Activated naive CD4-positive, alpha-beta T cell treated with anti-CD3 and anti-CD28 coated beads, Interleukin-2, amount 10 ng/mL, durations not matched to agents 7 days and 5 days (primary cell): ENCODE data around the gene RTL1.

Source experiments
- CTCF ChIA-PET: fragments of 350-600 bp; sonication (Branson Sonifier 250); formaldehyde crosslinking; loops from one replicate; lab custom pipeline; 2021; ENCODE audit warnings: antibody characterized with exemption; lab: Charles Lee
- DNase-seq: peaks from one replicate; pipeline ENCODE4 v3.0.0-alpha.2; 2020
- H3K27ac Mint-ChIP-seq: one replicate; pipeline ENCODE4 v1.8.0; 2021; ENCODE audit warnings: mild to moderate bottlenecking, moderate library complexity, mixed read lengths
- H3K27me3 Mint-ChIP-seq: one replicate; pipeline ENCODE4 v1.8.0; 2021; ENCODE audit warnings: mild to moderate bottlenecking, mixed read lengths
- H3K36me3 Mint-ChIP-seq: one replicate; pipeline ENCODE4 v1.8.0; 2021; ENCODE audit warnings: mixed read lengths
- H3K4me1 Mint-ChIP-seq: one replicate; pipeline ENCODE4 v1.8.0; 2021; ENCODE audit warnings: mixed read lengths
- H3K4me3 Mint-ChIP-seq: one replicate; pipeline ENCODE4 v1.8.0; 2021; ENCODE audit warnings: mild to moderate bottlenecking, moderate library complexity, mixed read lengths
- H3K9me3 Mint-ChIP-seq: one replicate; pipeline ENCODE4 v1.8.0; 2021; ENCODE audit warnings: mixed read lengths

RTL1 gene

DNA sequence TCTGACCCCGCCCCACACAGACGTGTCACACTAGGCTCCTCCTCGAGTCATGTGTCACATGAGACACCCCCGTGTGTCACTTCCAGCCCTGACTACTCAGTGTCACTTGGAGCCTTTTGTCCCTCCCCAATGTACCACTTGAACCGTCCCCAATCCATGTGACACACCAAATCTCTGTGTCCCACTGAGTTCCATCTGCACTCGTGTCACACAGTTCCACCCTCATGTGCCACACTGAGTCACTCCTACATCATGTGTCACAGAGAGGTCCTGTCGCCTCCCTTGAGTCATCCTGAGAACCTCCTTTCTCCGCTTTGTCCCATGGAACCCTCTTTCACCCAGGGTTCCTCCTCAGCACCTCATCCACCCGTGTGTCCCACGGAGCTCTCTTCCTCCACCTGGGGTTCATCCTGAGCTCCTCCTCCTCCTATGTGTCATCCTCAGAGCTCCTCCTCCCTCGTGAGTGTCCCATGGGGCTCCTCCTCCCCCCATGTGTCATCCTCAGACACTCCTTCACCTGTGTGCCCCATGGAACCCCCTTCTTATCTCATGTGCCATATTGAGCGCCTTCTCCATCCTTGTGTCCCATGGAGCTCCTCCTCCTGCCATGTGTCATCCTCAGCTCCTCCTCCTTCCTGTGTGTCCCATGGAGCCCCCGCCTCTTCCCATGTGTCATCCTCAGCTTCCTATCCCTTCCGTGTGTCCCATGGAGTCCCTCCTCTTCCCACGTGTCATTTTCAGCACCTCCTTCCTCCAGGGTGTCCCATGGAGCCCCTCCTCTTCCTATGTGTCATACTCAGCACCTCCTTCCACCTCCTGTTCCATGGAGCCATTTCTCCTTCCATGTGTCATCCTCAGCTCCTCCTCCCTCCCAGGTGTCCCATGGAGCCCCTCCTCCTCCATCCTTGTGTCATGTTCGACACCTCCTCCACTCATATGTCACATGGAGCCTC is 32.0 kb downstream of the RTL1 start:
- Mint-ChIP-seq H3K9me3 (peaks cover 6% of the 10 kb centered on the region), H3K4me1 (no peaks in the 10 kb centered on the region), H3K27ac (no peak overlapping the region), H3K27me3 (peaks cover 3% of the 10 kb centered on the region), H3K4me3 (no peak overlapping the region), H3K36me3 (no peaks in the 10 kb centered on the region)
- DNase-seq, result no peak
- CTCF ChIA-PET, result interaction anchor here (1.4 kb wide), 1 partner anchor 28 kb away, joined by 3 read pairs; no protein-coding TSS in a partner anchor

DNA sequence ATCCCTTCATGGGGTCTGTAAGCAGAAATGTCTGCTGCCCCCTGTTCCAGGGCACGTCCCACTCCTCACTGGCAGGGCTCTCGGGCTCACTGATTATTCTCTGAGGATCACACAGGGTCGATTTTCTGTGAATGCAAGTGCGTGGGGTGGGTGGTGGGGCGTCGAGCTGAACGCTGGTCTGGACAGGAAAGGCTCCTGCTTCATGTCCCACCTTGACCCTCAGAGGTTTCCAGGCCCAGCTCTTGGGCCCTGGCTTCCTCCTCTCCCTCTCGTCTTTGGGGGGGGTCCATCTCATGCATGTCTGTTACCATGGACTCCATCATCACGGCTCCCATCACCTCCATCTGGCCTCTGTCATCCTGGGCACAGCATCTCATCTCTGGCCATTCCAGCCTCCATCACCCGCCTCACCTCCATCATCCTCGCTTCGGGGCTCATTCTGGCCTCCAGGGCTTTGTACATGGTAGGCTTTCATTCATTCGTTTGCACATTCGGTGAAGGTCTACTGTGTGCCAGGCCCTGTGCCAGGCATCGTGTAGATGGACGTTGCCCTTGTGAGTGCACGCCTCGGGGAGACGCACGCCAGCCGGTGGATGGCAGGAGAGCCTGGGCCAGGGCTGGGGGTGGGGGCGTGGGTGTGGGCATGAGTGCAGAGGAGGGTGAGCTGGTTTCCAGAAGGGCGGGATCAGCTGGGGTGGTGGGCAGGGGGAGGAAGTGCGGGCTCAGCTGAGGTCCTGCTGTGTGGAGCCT is 34.7 kb downstream of the RTL1 start:
- Mint-ChIP-seq H3K36me3 (no peaks in the 10 kb centered on the region), H3K4me1 (no peaks in the 10 kb centered on the region), H3K27ac (no peak overlapping the region), H3K9me3 (peaks cover 6% of the 10 kb centered on the region), H3K4me3 (no peak overlapping the region), H3K27me3 (peaks cover 3% of the 10 kb centered on the region)
- DNase-seq, result no peak
- CTCF ChIA-PET, result no interaction called here

DNA sequence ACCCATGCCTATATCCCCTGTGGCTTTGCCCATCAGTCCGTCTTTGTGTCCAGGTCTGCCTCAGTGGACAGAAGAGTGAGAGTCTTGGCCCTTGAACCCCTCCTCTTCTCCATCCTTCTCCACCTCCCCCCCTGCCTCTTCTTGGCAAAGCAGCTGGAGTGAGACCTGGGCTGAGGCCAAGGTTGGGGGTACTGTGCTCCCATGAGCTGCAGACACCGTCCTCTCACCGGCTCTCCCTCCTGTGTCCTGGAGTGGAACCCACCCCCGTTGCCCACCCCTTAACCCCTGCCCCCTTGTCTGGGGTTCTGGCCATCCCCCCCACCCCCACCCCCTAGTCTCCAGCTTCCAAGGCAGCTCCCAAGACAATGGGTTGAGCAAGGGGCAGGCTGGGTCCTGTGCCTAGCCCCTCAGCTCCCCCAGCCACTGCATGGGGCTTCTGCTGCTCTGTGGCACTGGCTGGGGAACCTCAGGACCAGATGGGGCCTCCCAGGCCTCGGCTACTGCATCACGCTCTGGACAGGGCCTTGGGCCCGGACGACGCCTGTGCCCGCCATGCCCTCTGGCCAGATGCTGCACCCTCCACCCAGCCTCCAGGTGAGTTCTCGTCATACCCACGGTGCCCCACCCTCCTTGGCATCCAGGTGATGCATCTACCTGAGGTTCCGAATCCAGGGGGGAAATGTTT is 35.7 kb downstream of the RTL1 start:
- no peak overlapping the region for H3K4me3 Mint-ChIP-seq

DNA sequence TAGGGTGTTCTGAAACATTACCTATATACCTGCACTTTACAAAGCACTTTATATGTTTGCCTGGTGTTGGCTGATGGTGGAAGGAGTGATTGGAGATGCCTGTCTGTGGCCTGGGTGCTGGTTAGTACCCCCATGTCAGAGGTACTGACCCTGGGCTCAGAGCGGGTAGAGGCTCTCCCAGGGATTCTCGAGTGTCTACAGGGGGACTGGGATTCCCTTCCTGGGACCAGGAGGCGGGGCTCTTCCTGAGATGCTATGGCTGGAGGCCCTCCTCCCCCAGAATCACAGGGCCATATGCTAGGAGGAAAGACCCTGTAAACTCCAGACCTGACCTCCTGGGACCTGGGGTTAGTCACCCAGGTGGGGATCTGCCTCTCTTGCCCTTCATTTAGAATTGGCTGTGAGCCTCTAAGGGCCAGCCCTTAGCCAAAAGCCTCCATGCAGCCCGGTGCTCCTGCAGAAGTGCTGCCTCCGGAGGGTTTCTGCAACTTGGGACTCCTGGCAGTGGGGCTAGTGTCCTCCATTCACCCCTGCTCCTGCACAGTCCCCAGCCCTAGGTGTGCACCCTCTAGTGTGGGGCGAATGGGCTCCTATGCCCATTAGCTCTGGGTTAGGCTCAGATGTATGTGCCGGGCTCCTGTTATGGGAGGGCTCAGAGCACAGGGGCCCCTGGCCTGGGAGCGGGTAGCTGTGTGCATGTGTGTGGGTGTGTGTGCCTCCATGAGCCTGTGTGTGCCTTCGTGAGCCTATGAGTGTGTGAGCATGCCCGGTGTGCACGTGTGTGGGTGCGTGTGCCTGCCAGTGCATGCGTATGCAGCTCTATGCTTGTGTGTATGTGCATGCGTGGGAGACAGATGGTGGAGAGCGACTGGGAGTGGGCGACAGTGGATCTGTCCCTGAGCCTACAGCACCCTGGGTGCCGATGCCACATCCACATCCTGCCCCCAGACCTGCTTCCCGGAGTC is 36.6 kb downstream of the RTL1 start:
- CTCF ChIA-PET, result no interaction called here
- Mint-ChIP-seq H3K4me1 (no peaks in the 10 kb centered on the region), H3K36me3 (no peaks in the 10 kb centered on the region), H3K27me3 (peaks cover 4% of the 10 kb centered on the region), H3K4me3 (no peak overlapping the region), H3K9me3 (peaks cover 3% of the 10 kb centered on the region), H3K27ac (no peak overlapping the region)
- DNase-seq, result no peak

More for the DNA sequence above, 35.7 kb downstream of the RTL1 start:
- Mint-ChIP-seq H3K27ac (no peak overlapping the region), H3K36me3 (no peaks in the 10 kb centered on the region), H3K4me1 (no peaks in the 10 kb centered on the region), H3K9me3 (peaks cover under 1% of the 10 kb centered on the region), H3K27me3 (peaks cover 3% of the 10 kb centered on the region)
- DNase-seq, result no peak
- CTCF ChIA-PET, result no interaction called here

- no peaks in the 10 kb centered on the region for H3K4me1 Mint-ChIP-seq
- peaks cover 10% of the 10 kb centered on the region for H3K27me3 Mint-ChIP-seq
- H3K9me3 Mint-ChIP-seq, result peaks cover 3% of the 10 kb centered on the region
- H3K4me3 Mint-ChIP-seq, result no peak overlapping the region
- no peak overlapping the region for H3K27ac Mint-ChIP-seq
- no peaks in the 10 kb centered on the region for H3K36me3 Mint-ChIP-seq
- CTCF ChIA-PET, result no interaction called here
- DNase-seq, result no peak
Observed at GRCh38 chr14:100865682-100866591, 37.6 kb downstream of the RTL1 start.

DNA sequence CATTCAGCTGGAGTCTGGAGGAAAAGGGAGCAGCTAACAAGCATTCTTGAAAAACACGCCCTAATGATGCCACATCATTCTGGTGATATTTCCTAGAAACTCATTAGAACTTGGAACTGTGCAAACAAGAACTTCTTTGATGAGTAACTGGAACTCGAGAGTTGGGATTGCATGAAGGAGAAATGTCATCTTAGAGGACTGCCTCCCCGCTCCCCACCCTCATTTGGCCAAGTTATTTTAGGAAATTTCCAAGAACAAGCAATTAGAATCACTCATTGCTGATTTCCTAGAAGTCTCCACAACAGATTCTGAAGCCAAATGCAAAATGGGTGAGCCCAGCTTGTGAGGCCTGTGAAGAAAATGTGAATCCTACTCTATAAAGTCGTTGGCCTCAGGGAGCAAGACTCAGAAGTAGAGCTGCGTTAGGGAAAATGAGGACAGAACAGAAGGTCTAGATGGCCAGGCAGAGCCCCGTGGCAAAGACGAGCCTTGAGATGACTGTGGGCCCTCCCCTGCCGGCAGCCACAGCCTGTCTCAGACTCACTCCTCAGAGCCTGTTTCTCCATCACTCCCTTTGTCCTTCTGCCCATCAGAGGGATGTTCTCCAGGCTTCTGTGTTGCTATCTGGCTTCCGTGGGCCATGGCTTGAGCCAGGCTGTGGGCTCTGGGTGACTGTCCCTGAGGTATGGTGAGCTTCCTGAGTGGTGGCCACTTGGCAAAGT is 38.4 kb downstream of the RTL1 start:
- no peaks in the 10 kb centered on the region for H3K4me1 Mint-ChIP-seq
- H3K27ac Mint-ChIP-seq, result no peak overlapping the region
- CTCF ChIA-PET, result no interaction called here

DNA sequence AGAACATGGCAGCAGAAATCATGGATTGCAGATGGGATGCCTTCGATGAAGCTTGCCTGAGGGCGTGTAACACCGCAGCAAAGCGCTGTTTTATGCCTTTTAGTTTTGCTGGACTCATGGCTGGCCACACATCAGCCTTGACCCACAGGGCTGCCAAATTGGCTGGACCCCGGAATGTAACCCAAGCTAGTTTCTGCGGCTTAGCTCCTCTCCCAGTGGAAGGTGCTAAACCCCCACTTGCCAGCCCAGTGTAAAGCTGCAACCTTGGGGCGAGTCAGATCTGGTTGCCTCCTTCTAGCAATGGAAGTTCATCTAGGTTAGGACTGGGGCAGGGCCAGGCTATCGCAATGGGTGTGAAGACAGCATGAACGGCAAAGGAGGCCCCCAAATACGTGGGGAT is 39.3 kb downstream of the RTL1 start:
- Mint-ChIP-seq H3K4me1 (no peaks in the 10 kb centered on the region), H3K9me3 (peaks cover 3% of the 10 kb centered on the region), H3K27me3 (peaks cover 10% of the 10 kb centered on the region), H3K36me3 (no peaks in the 10 kb centered on the region), H3K4me3 (no peak overlapping the region), H3K27ac (no peak overlapping the region)
- no peak for DNase-seq
- CTCF ChIA-PET, result no interaction called here

More for the DNA sequence above, 38.4 kb downstream of the RTL1 start:
- peaks cover 10% of the 10 kb centered on the region for H3K27me3 Mint-ChIP-seq
- H3K4me3 Mint-ChIP-seq, result no peak overlapping the region
- peaks cover 3% of the 10 kb centered on the region for H3K9me3 Mint-ChIP-seq
- no peak for DNase-seq
- no peaks in the 10 kb centered on the region for H3K36me3 Mint-ChIP-seq

DNA sequence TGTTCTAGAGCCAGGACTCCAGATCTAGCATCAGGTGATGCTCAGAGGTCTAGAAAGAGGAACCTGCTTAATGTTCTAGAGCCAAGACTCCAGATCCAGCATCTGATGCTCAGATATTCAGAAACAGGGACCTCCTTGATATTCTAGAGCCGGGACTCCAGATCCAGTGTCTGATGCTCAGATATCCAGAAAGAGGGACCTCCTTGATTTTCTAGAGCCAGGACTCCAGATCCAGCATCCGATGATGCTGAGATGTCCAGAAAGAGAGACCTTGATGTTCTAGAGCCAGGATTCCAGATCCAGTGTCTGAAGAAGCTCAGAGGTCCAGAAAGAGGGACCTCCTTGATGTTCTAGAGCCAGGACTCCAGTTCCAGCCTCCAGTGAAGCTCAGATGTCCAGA is 40.7 kb downstream of the RTL1 start:
- H3K4me3 Mint-ChIP-seq, result no peak overlapping the region
- H3K27ac Mint-ChIP-seq, result no peak overlapping the region
- no peaks in the 10 kb centered on the region for H3K36me3 Mint-ChIP-seq
- peaks cover 7% of the 10 kb centered on the region for H3K27me3 Mint-ChIP-seq
- peaks cover 3% of the 10 kb centered on the region for H3K9me3 Mint-ChIP-seq
- H3K4me1 Mint-ChIP-seq, result no peaks in the 10 kb centered on the region
- CTCF ChIA-PET, result no interaction called here
- no peak for DNase-seq

GRCh38 chr14:100862277-100862676 is 41.2 kb downstream of the RTL1 start:
- no peak overlapping the region for H3K27ac Mint-ChIP-seq
- no peak for DNase-seq
- peaks cover 7% of the 10 kb centered on the region for H3K27me3 Mint-ChIP-seq
- CTCF ChIA-PET, result no interaction called here
- H3K4me3 Mint-ChIP-seq, result no peak overlapping the region
- H3K4me1 Mint-ChIP-seq, result no peaks in the 10 kb centered on the region
- peaks cover 3% of the 10 kb centered on the region for H3K9me3 Mint-ChIP-seq
- no peaks in the 10 kb centered on the region for H3K36me3 Mint-ChIP-seq

GRCh38 chr14:100861937-100862247 is 41.6 kb downstream of the RTL1 start:
- peaks cover 3% of the 10 kb centered on the region for H3K9me3 Mint-ChIP-seq
- H3K4me1 Mint-ChIP-seq, result no peaks in the 10 kb centered on the region
- CTCF ChIA-PET, result no interaction called here
- no peak for DNase-seq
- no peak overlapping the region for H3K27ac Mint-ChIP-seq
- H3K36me3 Mint-ChIP-seq, result no peaks in the 10 kb centered on the region
- peaks cover 7% of the 10 kb centered on the region for H3K27me3 Mint-ChIP-seq
- H3K4me3 Mint-ChIP-seq, result no peak overlapping the region

DNA sequence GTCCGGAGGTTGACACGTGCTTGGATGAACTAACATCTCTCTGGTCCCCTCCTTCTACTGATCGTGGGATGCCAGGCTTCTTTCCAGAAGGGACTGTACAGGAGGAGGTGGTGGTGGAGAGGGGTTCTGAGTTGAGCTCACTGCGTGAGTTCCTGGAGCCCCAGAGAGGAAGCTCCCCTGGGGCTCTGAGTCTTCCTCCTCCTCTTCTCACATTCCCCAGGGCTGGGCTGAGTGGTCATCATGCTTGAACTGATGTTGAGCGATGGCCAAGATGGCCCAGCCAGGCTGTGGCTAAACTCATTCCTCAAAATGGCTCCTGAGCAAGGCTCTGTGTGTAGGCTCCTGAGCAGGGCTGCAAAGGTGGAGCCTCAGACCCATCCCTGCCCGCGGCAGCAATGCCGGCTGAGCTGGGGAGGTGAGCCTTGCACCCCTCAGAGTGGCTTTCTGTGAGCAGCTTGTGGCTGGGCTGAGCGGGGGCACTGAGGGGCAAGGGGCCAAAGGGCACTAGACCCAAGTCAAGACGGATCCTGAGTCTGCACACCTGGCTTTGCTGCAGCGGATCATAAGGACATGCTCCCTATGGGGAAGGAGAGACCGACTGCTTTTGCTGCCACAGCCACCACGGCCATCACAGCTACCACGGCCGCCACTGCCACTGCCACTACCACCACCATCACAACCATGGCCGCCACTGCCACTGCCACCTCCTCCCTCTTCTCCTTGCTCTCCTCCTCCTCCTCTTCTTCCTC is 42.2 kb downstream of the RTL1 start:
- DNase-seq, result no peak
- H3K27me3 Mint-ChIP-seq, result peaks cover 7% of the 10 kb centered on the region
- no peak overlapping the region for H3K4me3 Mint-ChIP-seq
- H3K36me3 Mint-ChIP-seq, result no peaks in the 10 kb centered on the region
- peaks cover 3% of the 10 kb centered on the region for H3K9me3 Mint-ChIP-seq
- H3K4me1 Mint-ChIP-seq, result no peaks in the 10 kb centered on the region
- CTCF ChIA-PET, result no interaction called here
- H3K27ac Mint-ChIP-seq, result no peak overlapping the region
